HG03520 (cell line): ENCODE results near the gene ASB9.
A peak's percentile ranks its signal among the peaks of the same experiment; 100 is the strongest.
"Not testable (repeated sequence)": the region's sequence is repeated elsewhere in the genome, so short reads cannot be mapped to it uniquely, and the experiment has no call there.

Experiments
- ATAC-seq: cut with Tn5 transposase; IDR thresholded peaks from one replicate; pipeline ENCODE4 v1.9.1; 2021; ENCODE audit warnings: mild to moderate bottlenecking, moderate library complexity; ENCODE audit not compliant: unreplicated experiment

The ASB9 gene

DNA sequence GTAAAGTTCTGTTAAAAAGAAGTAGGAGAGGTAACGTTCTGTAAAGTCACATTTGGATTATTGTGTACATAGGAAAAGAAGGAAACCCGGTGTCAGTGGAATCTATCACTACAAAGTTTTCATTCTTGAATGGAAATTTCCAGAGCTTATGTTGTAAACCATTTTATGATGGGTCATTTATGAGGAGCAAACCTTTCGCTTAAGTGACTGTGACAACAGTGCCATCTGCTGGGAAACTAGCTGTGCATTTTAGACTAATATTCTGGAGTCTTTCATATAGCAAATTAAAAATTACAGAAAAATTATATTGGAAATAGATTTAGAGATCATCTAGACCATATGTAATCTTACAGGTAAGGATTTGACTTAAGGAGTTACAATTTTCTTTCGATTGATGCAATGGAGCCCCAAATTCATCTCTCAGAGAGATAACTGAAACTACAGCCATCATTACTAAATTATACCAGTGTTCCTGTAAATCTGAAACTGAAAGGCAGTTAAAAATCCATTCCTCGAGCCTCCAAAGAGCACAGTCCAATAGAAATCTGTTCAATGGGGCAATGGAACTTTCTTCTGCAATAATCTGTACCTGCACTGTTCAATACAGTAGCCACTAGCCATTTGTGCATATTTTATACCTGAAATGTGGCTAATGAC, 26.9 kb downstream of the ASB9 start:
- no peak for ATAC-seq

DNA sequence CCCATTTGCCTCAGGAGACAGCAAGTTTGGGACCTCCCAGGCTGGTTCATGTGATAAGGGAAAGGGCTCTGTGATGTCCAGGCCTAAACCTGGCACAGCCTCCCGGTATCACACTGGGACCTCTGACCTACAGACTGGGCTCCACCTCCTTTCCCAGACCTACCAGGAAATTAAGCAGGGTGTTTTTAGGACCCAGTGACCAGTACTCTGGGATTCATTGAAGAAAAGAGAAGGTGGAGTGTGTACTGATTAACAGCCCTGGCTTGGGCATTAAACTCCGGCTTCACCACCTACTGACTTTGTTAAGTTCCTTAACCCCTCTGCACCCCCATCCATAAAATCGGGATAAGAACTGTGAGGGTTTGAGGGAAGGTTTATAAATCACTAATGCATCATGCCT, 28.6 kb downstream of the ASB9 start:
- no peak for ATAC-seq

DNA sequence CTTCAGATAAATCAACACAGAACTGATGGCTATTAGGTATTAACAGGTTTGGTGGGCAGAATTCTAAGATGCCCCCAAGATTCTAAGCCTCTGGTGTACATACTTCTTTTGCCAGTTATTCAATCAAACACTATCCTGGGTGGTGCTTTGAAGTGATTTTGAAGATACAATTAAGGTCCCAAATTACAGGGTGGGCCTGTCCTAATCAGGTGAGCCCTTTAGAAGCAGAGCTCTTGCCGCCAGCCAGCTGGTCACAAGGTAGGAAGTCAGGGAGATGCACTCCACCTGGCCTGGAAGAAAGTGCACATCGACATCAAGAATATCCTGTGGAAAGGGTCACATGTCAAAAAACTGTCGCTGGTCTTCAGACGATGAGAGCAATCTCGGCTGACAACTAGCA, 29.5 kb downstream of the ASB9 start:
- no peak for ATAC-seq

DNA sequence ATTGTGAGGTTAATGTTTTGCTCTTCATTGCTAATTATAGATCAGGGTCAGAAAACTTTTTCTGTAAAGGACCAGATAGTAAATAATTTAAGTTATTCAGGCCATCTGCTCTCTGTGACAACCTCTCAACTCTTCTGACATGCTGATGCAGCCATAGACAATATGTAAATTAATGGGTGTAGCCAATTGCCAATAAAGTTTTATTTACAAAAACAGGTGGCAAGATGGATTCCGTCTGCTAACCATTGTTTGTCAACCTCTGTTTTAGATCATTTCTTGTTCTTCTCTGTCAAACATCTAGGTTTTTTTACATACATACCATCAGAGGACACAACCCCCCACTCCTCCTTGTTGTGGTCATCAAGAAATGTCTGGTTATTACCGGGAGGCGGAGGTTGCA, 33.7 kb downstream of the ASB9 start:
- ATAC-seq, result no peak

DNA sequence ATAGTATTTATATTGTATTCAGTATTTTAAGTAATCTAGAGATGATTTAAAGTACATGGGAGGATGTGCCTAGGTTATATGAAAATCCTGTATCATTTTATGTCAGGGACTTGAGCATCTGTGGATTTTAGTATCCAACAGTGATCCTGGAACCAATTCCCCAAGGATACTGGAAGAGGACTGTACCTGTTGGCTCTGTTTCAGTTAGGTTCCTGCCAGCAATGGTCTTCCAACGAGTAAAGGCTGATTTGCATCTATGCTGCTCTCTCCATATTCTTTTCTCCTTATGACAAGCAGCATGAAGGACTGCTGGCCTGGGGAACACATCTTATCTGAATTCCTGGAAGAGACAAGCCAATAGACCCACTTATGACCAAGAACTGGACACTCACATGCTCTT, 34.9 kb downstream of the ASB9 start:
- ATAC-seq, result no peak

DNA sequence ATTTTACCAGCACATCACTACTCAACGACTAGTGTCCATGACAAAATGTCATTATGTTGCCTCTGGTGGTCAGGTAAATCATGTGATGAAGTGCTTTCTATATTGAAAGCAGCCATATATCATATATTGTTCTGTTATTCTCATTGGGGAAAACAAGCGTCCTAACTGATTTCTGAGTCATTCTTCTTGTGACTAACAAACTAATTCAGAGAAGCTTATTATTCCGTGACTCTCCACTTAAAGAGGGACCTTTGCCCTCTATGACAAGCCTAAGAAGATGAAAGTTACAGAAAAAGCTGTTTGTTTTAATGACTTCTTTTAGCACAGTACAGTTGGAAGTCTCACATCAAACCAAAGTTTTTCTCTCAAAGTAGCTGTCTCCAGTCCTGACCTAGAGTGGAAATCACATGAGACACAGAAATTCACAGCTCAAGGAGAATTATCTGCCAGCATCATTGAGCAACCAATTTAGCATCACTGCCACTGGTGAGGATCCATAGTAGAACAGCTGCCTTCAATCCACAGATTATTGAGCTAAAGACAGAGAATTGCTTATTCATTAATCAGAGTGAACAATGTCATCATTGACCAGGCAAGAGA, 36.4 kb downstream of the ASB9 start:
- ATAC-seq, result no peak

DNA sequence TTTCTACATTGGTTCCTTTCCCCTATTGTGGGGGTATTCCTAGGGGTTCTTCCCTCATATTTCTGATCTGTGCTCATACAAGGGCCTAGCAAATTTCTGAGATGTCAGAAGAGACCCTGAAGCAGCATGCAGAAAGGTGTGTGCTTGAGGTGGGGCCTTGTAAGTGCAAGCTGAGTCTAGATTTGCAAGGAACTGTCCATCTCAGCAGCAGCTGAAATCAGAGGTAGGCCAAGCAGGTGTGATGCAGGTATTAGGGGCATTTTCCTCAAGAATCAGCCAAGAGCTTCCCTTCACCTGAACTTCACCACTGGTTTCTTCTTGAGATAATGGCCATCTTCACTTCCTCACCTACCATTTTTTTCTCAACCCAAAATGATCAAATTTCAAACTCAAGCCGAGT, 45.1 kb downstream of the ASB9 start:
- ATAC-seq, result no peak

DNA sequence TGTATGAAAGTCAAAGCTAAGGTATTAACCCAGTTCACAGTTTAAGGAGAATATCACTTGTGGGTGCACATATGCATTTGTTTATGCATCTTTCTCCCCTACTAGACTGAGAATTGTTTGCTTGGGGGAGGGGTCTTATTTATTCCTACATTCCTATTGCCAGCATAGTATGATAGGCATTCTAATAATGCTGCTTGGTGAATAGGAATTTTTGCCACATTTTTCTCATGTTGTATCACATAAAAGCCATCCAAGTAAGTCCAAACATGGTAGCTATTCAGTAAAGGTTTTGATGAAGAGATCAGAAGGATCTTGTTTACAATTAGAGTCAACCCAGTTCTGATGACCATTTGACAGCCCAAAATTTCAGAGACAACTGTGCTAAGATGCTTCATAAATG, 48.6 kb downstream of the ASB9 start:
- ATAC-seq, result no peak

DNA sequence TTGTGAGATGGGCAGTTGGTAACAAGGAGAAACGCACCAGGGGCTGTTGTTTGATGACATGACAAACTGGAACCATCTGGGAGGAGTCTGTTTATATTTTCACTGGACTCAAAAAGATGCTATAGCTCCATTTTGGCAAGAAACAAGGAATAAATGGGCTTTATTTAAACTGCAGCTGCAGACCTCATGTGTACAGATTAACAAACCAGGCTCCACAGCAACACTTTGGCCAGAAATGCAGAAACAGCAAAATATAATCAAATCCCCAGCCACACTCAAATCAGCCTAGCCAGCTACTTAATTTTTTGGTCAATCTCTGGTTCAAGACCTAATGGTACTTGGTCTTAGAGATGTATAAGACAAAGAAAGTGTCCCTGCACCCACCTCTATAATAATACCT, 52.7 kb downstream of the ASB9 start:
- no peak for ATAC-seq

DNA sequence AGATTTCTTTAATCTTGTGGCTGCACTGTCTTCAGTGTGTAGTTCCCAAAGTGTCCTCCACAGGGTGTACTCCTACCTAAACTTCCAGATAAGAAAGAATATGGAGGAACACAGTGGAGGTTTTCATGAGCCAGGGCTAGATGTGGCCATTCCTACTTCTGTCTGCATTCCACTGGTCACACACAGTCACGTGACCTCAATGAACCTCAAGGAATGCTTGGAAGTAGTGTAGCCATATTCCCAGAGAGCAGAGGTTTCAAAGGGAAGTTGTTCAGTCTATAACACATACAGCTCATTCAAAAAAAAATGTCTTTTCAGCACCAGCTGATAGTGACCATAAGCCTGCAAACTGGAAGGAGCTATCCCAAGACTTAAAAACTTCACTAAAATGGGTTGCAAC, 53.6 kb downstream of the ASB9 start:
- no peak for ATAC-seq

DNA sequence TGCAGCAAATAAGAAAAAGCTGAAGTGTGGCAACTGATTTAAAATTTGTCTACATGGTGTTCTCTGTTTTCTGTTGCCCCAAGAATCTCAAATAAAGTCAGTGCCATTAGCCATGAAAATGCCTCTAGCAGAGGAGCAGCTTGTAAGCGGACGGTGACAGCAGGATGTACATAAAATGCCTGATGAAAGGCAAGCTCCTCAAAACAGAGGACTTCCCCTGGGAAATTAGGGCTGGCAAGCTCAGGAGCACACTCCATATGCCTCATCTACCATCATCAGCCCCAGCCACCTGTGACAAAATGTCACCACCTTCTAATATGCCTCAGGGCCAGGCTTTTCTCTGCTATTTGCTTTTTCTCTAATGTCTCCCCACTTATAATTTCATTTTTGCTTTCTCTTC, 54.5 kb downstream of the ASB9 start:
- ATAC-seq, result no peak

DNA sequence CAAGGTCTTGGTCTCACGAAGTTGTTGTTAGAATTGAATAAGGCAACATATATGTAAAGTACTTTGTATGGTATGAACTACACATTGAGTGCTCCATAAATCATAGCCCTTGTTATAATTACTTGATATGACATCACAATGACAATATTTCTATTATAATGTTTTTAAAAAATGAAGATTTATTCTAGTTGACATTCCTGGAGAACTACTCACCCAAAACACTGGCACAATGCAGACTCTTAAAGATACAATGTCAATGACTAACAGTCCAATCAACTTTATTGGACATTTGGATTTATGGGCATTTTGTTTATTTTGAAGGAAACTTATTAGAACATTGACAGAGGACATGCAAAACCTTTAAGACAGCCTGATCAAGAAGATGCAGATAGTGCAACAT, 55.3 kb downstream of the ASB9 start:
- ATAC-seq, result no peak

DNA sequence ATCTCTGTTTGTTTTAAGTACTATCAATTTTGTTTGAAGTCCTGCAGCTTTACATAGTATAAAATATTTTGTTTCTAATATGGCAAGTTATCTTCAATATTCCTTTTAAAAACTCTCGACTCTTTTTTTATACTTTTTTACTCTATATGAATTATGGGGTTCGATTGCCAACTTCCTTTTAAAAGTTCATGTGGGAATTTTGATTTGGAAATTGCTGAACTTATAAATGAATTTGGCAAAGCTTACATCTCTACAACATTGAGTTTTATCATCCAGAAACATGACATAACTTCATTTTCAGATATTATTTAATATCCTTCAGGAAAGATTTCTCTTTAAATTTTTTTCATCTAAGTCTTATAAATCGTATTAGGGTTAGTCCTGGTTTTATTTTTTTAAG, 60.8 kb downstream of the ASB9 start:
- ATAC-seq, result no peak

DNA sequence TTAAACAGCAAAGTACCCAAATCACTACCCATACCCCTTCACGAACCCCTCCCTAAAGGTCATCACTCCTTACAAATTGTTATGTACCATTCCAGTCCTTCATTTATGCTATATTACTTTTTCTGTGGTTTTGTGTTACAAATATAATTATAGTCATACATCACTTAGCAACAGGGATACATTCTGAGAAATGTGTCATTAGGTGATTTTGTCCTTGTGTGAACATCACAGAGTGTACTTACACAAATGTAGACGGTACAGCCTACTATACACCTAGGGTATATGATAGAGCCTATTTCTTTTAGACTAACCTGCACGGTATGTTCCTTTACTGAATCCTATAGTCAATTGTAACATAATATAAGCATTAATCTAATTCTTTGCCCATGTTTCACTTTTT, 61.9 kb downstream of the ASB9 start:
- no peak for ATAC-seq

DNA sequence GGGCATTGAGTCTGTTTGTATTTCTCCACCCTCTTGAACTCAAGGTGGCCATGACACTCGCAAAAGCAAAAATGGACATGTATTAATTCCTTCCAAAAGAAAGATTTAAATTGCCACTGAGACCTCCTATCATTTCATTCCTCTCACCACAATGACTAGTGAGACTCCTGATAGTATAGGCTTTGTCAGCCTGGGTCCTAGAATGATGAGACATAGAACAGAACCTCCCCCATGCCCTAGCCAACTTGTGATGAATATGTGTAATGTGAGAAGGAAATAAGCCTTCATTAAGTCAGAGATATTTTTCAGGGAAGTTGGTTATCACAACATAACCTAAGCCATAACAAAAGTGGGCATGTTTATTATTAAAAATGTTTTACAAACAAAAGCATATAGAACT, 62.5 kb downstream of the ASB9 start:
- no peak for ATAC-seq

DNA sequence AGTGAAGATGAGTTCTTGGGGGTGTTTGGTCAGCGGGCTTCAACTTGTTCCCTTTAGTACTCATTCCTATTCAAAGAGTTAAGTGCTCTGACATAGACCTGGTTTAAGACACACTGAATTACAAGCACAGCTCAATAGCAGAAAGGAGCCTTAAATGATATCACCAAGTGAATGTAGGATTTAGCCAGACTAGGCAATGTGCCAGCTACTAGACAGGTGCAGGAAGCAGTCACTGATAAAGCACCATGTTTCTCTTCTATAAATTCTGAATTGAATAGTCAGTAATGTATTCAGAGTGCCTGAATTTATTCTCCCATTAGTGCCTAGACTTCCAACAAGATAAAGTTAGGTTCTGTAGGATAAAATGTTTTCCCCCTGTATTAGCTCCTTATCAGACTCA, 63.6 kb downstream of the ASB9 start:
- ATAC-seq, result no peak

DNA sequence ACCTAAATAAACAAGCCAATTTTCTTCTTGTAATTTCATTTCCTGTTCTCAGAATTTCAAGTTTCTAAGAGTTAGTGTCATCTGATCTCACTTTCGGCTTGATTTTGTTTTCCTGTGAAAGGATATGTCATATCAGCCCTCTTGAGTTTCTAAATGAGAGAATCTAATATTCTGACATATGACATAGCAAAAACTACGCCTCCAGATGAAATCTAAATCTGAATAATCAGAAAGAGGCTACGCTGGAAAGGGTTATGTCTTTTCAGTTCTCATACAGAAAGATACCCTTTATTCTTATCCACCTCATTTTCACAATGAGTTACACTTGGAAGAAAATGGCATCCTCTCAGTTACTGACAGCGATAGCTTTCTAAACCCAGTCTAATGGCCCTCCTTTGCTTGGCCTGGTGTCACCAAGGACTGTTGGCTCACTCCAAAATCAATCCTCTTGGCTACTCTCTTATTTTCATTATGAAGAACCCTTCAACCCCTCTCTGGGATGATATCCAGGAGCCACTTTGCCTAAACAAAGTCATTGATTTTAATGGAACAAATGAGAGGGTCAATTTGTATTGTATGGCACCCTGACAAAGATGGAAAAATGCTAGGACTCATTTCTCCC, 65.6 kb downstream of the ASB9 start:
- ATAC-seq, result peak; percentile 79

DNA sequence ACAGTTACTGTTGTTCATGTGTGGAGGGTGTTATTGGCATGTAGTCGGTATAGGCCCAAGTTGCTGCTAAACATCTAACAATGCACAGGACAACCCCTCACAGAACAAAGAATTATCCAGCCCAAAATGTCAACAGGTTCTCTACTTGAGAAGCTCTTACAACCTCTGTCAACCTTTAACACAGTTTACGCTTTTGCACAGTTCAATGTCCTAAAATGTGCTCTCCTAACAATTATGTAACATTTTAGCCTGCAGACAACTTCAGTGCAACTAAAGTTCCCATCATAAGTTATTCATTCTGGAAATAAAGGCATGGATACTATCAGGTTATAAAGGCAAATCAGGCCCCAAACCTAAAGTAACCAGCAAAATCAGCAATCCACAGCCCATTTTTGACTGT, 66.2 kb downstream of the ASB9 start:
- no peak for ATAC-seq

DNA sequence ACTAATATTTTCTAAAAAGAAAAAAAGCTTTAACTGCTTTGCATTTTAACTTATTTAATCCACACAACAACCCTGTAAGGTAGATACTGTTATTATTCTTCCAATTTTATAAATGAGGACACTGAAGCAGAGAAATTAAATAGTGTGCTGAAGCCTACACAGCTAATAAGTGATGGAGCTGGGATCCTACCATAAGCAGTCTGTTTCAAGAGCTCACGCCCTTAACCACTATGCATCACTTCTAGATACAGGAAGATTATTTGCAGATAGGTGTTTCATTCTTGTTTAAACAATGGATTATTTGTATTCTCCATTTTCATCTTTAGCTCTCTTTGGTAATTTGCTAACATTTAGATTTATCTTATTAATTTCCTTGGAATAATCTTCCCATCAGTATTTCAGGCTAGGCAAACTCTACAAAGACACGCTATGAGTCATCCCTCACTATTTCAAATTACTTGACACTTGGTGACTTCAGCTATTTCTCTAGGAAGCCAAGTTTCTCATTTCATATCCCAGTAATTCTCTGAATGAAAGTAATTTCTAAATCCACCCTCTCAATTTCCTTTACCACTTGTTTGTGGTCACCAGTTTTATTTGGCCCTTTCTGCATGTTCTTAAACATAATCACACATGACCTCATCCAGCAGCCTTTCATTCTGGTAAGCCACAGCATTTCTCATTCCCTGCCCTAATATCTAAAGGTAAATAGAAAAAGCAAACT, 67.3 kb downstream of the ASB9 start:
- no peak for ATAC-seq

DNA sequence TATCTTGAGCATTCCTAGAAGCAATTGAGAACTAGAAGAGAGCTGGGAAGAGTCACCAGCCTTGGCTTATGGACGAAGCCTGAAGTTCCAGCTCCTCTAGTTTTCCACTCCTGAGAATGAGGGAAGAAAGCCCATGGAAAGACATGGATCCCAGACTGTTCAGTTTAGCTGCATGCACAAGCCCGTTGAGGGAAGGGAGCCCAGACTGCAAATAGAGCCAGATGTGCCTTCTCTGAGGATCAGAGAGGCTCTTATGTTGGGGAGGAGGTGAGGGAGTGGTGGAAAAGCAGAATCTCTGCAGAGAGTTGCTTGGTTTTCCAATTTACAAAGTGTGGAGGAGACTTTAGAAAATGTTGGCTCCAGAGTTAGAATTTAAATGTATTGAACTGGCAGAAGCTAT, 69.0 kb downstream of the ASB9 start:
- ATAC-seq, result no peak

DNA sequence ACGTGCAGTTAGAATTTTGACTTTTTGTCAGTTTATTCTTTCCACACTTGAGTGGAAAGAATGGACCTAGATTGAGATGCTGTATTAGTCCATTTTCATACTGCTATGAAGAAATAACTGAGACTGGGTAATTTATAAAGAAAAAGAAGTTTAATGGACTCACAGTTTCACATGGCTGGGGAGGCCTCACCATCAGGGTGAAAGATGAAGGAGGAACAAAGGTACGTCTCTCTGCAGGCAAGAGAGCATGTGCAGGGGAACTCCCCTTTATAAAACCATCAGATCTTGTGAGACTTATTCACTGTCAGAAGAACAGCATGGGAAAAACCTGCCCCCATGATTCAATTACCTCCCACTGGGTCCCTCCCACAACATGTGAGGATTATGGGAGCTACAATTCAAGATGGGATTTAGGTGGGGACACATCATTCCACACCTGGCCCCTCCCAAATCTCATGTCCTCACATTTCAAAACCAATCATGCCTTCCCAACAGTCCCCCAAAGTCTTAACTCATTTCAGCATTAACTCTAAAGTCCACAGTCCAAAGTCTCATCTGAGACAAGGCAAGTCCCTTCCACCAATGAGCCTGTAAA, 71.2 kb downstream of the ASB9 start:
- ATAC-seq, result not testable (repeated sequence)

DNA sequence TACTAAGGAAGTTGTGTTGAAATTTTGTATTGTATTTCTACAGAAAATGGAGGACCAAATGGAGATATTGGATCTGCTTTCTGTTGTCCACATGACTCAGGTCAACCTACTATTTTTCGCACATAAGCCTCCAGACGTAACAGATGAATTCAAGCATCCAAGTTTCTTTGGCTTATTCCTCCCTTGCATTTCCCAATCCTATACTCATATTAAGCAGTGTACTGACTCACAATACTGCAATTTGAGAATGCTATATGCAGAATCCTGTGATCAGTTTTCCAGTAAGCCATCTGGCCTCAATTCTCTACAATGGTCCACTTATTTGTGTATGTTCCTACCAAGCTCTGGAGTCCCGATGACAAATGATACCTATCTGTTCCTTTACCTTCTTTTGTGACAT, 75.7 kb downstream of the ASB9 start:
- ATAC-seq, result no peak
